ENCODE data around the gene RFTN1.

- TF ChIP-seq, protein P1, sequence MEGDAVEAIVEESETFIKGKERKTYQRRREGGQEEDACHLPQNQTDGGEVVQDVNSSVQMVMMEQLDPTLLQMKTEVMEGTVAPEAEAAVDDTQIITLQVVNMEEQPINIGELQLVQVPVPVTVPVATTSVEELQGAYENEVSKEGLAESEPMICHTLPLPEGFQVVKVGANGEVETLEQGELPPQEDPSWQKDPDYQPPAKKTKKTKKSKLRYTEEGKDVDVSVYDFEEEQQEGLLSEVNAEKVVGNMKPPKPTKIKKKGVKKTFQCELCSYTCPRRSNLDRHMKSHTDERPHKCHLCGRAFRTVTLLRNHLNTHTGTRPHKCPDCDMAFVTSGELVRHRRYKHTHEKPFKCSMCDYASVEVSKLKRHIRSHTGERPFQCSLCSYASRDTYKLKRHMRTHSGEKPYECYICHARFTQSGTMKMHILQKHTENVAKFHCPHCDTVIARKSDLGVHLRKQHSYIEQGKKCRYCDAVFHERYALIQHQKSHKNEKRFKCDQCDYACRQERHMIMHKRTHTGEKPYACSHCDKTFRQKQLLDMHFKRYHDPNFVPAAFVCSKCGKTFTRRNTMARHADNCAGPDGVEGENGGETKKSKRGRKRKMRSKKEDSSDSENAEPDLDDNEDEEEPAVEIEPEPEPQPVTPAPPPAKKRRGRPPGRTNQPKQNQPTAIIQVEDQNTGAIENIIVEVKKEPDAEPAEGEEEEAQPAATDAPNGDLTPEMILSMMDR (IDR thresholded peaks at IDR 0.05; ENCODE audit: low read depth, low read length, missing input control): no peak
- TF ChIP-seq FOXA1 (IDR thresholded peaks at IDR 0.05): no peak
Measured at GRCh38 chr3:16417945-16418739, 95.4 kb downstream of the RFTN1 start.

All from liver (tissue), 2 donors.